ENCODE data around the gene FXYD7. TPM values are rescaled to one million over a fixed set of nuclear protein-coding genes. Genes with fewer than 3 reads are reported as not detected.

The FXYD7 gene
- total and polyA plus RNA-seq, 2 experiments from 2014 or later = not detected

- peak within 1 kb of the TSS; percentile 93 for H3K27ac ChIP-seq
- H3K79me2 ChIP-seq (ENCODE audit: insufficient read depth) = peaks cover 41% of the 10 kb centered on the region
- H3K9me3 ChIP-seq (ENCODE audit: low read depth) = no peaks in the 10 kb centered on the region
- H2AFZ ChIP-seq = peak within 1 kb of the TSS; percentile 93
- peaks cover 25% of the 10 kb centered on the region for H3K36me3 ChIP-seq (ENCODE audit: low read depth)
- WGBS, 2 experiments (ENCODE audit: low coverage in 1 of 2, low lambda C conversion rate in 2 of 2, missing lambda C conversion rate in 2 of 2) = 1% methylated on average over 24 to 49 of the region's 49 CpGs
- H3F3A ChIP-seq (ENCODE audit: insufficient read depth) = no peaks in the 10 kb centered on the region
- peak within 1 kb of the TSS; percentile 100 for H3K9ac ChIP-seq
- H3K4me1 ChIP-seq (ENCODE audit: insufficient read depth) = peaks cover 7% of the 10 kb centered on the region
- DNase-seq = peak; percentile 96
- in situ Hi-C loops (cut with MboI) = no loop called here
- 0 out of 2 replicates have a peak, but pooled peaks cover 5% of the 10 kb centered on the region for H4K20me1 ChIP-seq (ENCODE audit: insufficient read depth)
- H3K27me3 ChIP-seq (replicated peaks; ENCODE audit: insufficient read depth) = no peaks in the 10 kb centered on the region
- H3K9me2 ChIP-seq (ENCODE audit: insufficient read depth) = no peaks in the 10 kb centered on the region
- peak within 1 kb of the TSS; percentile 87 for H3K4me2 ChIP-seq (ENCODE audit: unreplicated experiment)
- TF ChIP-seq EZH2phosphoT487 (IDR thresholded peaks at IDR 0.05; ENCODE audit: insufficient read depth, low read depth) (no peak), EZH2 (IDR thresholded peaks at IDR 0.05; ENCODE audit: insufficient read depth, poor library complexity, severe bottlenecking) (no peak)
- H3K4me3 ChIP-seq = peak within 1 kb of the TSS; percentile 100
These were observed 11.7 kb downstream of the FXYD7 start, which contains the start of gene FXYD5 for GRCh38 chr19:35154525-35155406. Gene FXYD5, plus strand, starts transcription at chr19:35154735. Its CDS starts 816 bp downstream, at chr19:35155551.

DNA sequence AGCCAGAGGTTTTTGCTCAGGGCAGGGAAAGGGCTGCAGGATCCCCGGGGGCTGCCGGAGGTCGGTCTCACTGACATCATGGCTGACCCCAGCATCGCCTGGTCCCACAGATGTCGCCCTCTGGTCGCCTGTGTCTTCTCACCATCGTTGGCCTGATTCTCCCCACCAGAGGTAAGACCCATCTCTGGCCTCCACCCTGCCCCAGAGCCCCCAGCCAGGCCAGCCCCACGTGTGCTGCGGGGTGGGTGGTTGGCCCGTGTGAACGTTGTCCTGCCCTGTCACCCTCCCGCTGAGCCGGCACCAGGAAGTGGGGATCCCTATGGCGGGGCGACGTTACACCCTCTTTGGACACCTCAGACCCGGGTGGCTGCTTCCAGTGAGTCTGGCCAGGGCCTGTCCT, 12.4 kb downstream of the FXYD7 start:
- DNase-seq = no peak

GRCh38 chr19:35155981-35156672, 13.1 kb downstream of the FXYD7 start:
- H3K9me3 ChIP-seq (ENCODE audit: low read depth) = no peaks in the 10 kb centered on the region
- no peaks in the 10 kb centered on the region for H3F3A ChIP-seq (ENCODE audit: insufficient read depth)
- H3K36me3 ChIP-seq (ENCODE audit: low read depth) = peaks cover 35% of the 10 kb centered on the region
- peak overlapping the region; percentile 100 for H3K9ac ChIP-seq
- no peaks in the 10 kb centered on the region for H3K9me2 ChIP-seq (ENCODE audit: insufficient read depth)
- H3K4me3 ChIP-seq = peak overlapping the region; percentile 100
- H3K4me1 ChIP-seq (ENCODE audit: insufficient read depth) = peaks cover 7% of the 10 kb centered on the region
- no peak overlapping the region for H3K27ac ChIP-seq
- DNase-seq = no peak
- H2AFZ ChIP-seq = no peak overlapping the region
- no peaks in the 10 kb centered on the region for H3K27me3 ChIP-seq (replicated peaks; ENCODE audit: insufficient read depth)
- TF ChIP-seq EZH2phosphoT487 (IDR thresholded peaks at IDR 0.05; ENCODE audit: insufficient read depth, low read depth) (no peak), EZH2 (IDR thresholded peaks at IDR 0.05; ENCODE audit: insufficient read depth, poor library complexity, severe bottlenecking) (no peak)
- WGBS, 2 experiments (ENCODE audit: low coverage in 1 of 2, low lambda C conversion rate in 2 of 2, missing lambda C conversion rate in 2 of 2) = 84 to 87% methylated on average over 6 of the region's 6 CpGs
- H3K4me2 ChIP-seq (ENCODE audit: unreplicated experiment) = peak overlapping the region; percentile 87
- 0 out of 2 replicates have a peak, but pooled peaks cover 5% of the 10 kb centered on the region for H4K20me1 ChIP-seq (ENCODE audit: insufficient read depth)
- in situ Hi-C loops (cut with MboI) = no loop called here
- peaks cover 48% of the 10 kb centered on the region for H3K79me2 ChIP-seq (ENCODE audit: insufficient read depth)

More for the DNA sequence above, 12.4 kb downstream of the FXYD7 start:
- Histone ChIP-seq H4K20me1 (ENCODE audit: insufficient read depth) (0 out of 2 replicates have a peak, but pooled peaks cover 5% of the 10 kb centered on the region), H3K36me3 (ENCODE audit: low read depth) (peaks cover 29% of the 10 kb centered on the region), H3K27ac (peak overlapping the region; percentile 93), H3K79me2 (ENCODE audit: insufficient read depth) (peaks cover 43% of the 10 kb centered on the region), H3K9me2 (ENCODE audit: insufficient read depth) (no peaks in the 10 kb centered on the region), H3K9me3 (ENCODE audit: low read depth) (no peaks in the 10 kb centered on the region), H3K9ac (peak overlapping the region; percentile 100), H3K4me2 (ENCODE audit: unreplicated experiment) (peak overlapping the region; percentile 87), H3F3A (ENCODE audit: insufficient read depth) (no peaks in the 10 kb centered on the region), H2AFZ (peak overlapping the region; percentile 93), H3K27me3 (replicated peaks; ENCODE audit: insufficient read depth) (no peaks in the 10 kb centered on the region), H3K4me1 (ENCODE audit: insufficient read depth) (peaks cover 7% of the 10 kb centered on the region), H3K4me3 (peak overlapping the region; percentile 100)
- no peak for TF ChIP-seq EZH2 (IDR thresholded peaks at IDR 0.05; ENCODE audit: insufficient read depth, poor library complexity, severe bottlenecking)
- no peak for TF ChIP-seq EZH2phosphoT487 (IDR thresholded peaks at IDR 0.05; ENCODE audit: insufficient read depth, low read depth)
- 4 to 7% methylated on average over 13 to 16 of the region's 17 CpGs for WGBS, 2 experiments (ENCODE audit: low coverage in 1 of 2, low lambda C conversion rate in 2 of 2, missing lambda C conversion rate in 2 of 2)
- in situ Hi-C loops (cut with MboI) = no loop called here

- Histone ChIP-seq H3K27ac (no peak overlapping the region), H3F3A (ENCODE audit: insufficient read depth) (no peaks in the 10 kb centered on the region), H3K27me3 (replicated peaks; ENCODE audit: insufficient read depth) (no peaks in the 10 kb centered on the region), H3K4me1 (ENCODE audit: insufficient read depth) (peaks cover 7% of the 10 kb centered on the region), H2AFZ (no peak overlapping the region), H3K9ac (no peak overlapping the region), H3K79me2 (ENCODE audit: insufficient read depth) (peaks cover 48% of the 10 kb centered on the region), H3K9me3 (ENCODE audit: low read depth) (no peaks in the 10 kb centered on the region), H3K36me3 (ENCODE audit: low read depth) (peaks cover 40% of the 10 kb centered on the region), H4K20me1 (ENCODE audit: insufficient read depth) (0 out of 2 replicates have a peak, but pooled peaks cover 5% of the 10 kb centered on the region), H3K4me3 (peak overlapping the region; percentile 100; the same call in 1 of the 2 replicates), H3K4me2 (ENCODE audit: unreplicated experiment) (peak overlapping the region; percentile 87), H3K9me2 (ENCODE audit: insufficient read depth) (no peaks in the 10 kb centered on the region)
- DNase-seq = no peak
- 97 to 99% methylated on average over 7 of the region's 7 CpGs for WGBS, 2 experiments (ENCODE audit: low coverage in 1 of 2, low lambda C conversion rate in 2 of 2, missing lambda C conversion rate in 2 of 2)
- TF ChIP-seq EZH2phosphoT487 (IDR thresholded peaks at IDR 0.05; ENCODE audit: insufficient read depth, low read depth) = no peak
- TF ChIP-seq EZH2 (IDR thresholded peaks at IDR 0.05; ENCODE audit: insufficient read depth, poor library complexity, severe bottlenecking) = no peak
- in situ Hi-C loops (cut with MboI) = no loop called here
These were observed 13.6 kb downstream of the FXYD7 start for GRCh38 chr19:35156673-35157014.

All from GM23248 (cell line).